AG20443 (cell line): ENCODE results near the gene KCNK15.

Experiments used
- DNase-seq: peaks from one replicate; pipeline ENCODE4 v3.0.0; 2012; ENCODE audit warnings: low spot score, mixed read lengths

The KCNK15 gene

GRCh38 chr20:44715499-44716308, 30.0 kb upstream of the KCNK15 start:
- no peak for DNase-seq

DNA sequence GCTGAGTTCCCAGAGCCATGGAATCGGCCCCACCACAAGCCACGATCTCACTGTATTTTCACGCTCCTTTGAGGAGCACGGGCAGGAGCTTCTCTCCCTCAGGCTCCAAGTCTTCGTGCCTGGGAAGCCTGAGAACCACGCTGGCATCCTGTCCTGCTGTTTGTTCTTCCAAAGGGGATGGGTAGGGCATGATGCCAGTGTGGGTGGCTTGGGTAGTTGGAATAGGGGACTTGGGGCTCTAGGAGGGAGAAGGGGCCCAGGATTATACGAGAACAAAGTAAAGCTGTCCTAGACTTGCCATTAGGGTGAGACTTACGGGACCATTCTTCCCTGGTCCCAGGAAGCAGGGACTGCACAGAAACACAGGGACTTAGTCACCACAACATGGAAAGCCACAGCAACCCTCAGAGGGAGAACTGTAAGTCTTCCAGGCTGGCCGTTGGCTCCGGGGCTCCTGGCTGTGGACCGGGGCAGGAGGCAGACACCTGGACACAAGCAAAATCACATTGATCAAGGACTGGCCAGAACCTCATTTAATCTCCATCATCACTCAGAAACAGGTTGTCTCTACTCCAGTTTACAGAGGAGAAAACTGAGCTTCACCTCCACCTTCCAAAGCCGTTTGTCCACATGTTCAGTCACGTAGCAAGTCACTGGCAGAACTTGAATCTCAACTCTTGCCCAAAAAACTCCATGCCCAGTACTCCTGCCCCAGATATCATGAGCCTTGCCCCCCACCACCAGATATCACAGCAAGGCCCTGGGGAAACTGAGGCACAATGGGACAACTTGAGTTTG, 29.2 kb upstream of the KCNK15 start:
- DNase-seq: peak; percentile 35

DNA sequence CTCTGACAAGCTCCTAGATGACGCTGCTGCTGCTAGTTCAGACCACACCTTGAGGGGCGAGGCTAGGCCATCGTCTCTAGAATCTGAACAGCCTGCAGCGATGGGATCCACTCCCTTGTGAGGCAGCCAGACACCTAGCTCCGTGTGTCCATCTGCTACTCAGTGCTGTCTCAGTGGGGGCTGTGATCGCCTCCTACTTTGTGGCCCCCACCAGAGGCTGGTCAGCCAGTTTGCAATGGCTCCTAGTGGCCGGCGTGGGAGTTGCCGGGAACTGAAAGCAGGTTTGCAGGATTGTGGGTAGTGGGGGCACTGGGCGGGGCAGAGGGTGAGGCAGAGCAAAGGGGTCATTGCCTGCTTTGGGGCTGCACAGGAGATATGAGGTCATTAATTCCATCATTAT, 27.7 kb upstream of the KCNK15 start:
- peak; percentile 39 for DNase-seq

DNA sequence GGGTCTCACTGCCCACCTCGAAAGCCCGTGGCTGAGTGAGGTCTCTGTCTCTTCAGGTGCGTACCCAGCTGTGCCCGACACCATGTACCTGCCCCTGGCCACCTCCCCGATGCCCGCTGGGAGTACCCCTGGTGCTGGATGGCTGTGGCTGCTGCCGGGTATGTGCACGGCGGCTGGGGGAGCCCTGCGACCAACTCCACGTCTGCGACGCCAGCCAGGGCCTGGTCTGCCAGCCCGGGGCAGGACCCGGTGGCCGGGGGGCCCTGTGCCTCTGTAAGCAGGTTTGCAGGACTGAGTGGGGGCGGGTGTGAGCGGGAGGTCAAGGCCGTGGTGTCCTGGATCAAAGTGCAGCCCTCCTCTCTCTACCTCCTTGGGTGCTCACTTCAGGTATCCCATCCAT, 25.8 kb upstream of the KCNK15 start:
- no peak for DNase-seq

GRCh38 chr20:44720621-44720996, 25.1 kb upstream of the KCNK15 start:
- DNase-seq: peak; percentile 73

GRCh38 chr20:44720997-44721784, 24.5 kb upstream of the KCNK15 start:
- DNase-seq: peak; percentile 48

DNA sequence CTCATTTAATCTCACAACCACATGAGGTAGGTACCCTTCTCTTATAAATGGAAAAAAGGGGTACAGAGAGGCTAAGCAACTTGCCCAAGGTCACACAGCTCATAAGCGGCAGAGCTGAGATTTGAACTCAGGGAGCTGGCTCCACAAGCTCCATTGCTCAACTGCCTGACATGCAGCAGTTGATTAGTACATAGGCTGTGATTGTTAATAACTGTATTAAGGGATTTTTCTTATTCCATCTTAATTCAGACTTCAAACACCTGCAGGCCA, 23.9 kb upstream of the KCNK15 start:
- DNase-seq: no peak

GRCh38 chr20:44722990-44723389, 22.7 kb upstream of the KCNK15 start:
- DNase-seq: no peak

DNA sequence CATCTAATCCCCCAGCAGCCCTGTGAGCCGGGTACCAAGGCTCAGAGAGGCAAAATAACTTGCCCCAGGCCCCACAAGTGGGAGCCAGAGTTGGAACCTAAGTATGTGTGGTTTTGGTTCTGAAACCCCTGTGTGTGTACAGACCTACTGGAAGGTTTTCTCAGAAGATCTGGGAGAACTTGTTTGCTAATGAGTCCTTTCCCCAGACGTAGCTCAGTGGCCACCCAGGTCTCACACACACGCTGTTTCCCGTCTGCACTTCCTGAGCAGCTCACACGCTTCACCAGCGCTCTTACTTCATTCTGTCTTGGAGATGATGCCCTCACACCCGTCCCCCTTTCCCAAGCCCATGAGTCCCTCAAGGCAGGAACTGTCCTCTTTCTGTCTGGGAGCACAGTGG, 22.3 kb upstream of the KCNK15 start:
- DNase-seq: no peak

GRCh38 chr20:44723798-44724362, 21.8 kb upstream of the KCNK15 start:
- no peak for DNase-seq

DNA sequence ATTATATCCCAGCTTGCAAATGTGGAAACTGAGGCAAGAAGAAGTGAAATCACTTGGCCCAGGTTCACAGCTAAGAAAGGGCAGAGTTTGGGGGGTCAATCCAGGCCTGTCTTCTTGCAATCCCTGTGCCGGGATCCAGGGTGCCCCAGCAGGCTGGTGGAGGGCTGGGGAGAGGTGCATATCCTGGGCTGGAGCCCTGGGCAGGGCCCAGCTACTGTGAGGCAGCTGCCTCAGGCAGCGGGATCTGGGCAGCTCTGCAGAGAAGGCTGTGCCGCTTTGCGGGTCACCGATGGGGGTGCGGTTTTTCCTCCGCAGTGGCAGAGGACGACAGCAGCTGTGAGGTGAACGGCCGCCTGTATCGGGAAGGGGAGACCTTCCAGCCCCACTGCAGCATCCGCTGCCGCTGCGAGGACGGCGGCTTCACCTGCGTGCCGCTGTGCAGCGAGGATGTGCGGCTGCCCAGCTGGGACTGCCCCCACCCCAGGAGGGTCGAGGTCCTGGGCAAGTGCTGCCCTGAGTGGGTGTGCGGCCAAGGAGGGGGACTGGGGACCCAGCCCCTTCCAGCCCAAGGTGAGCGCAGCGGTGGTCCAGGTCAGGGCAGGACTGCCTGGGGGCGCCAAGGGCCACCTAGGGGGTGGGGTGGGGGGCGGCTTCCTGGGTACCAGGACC, 21.1 kb upstream of the KCNK15 start:
- DNase-seq: no peak

DNA sequence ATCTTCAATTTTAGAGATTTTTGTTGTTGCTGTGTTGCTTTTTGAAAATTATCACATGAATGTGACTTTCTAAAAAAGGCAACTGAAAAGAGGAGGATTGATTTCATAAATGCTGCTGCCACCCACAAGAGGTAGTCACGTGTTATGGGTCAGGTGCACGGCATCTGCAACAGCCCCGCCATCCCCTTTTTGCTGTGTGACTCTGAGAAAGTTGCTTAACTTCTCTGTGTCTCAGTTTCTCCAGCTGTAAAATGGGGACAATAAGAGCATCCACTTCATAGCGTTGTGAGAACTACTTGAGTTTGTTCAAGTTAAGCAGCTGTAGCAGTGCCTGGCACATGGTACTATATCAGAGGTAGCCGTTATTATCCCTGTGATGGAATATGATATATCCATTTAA, 19.8 kb upstream of the KCNK15 start:
- no peak for DNase-seq

DNA sequence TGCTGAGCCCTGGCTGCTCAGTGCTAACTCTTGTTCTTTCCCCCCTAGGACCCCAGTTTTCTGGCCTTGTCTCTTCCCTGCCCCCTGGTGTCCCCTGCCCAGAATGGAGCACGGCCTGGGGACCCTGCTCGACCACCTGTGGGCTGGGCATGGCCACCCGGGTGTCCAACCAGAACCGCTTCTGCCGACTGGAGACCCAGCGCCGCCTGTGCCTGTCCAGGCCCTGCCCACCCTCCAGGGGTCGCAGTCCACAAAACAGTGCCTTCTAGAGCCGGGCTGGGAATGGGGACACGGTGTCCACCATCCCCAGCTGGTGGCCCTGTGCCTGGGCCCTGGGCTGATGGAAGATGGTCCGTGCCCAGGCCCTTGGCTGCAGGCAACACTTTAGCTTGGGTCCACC, 18.6 kb upstream of the KCNK15 start:
- DNase-seq: no peak

DNA sequence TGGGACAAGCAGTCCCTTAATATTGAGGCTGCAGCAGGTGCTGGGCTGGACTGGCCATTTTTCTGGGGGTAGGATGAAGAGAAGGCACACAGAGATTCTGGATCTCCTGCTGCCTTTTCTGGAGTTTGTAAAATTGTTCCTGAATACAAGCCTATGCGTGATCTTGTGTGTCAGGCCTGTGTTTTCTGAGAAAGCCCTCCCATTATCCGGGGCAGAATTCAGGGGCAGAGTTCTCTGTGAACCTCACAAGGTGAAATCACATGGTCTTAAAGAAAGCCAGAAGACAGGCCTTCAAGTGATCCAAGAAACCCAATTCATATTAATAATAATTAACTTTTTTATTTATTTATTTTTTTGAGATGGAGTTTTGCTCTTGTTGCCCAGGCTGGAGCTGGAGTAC, 18.0 kb upstream of the KCNK15 start:
- no peak for DNase-seq

GRCh38 chr20:44728801-44729443, 16.7 kb upstream of the KCNK15 start:
- peak; percentile 90 for DNase-seq

DNA sequence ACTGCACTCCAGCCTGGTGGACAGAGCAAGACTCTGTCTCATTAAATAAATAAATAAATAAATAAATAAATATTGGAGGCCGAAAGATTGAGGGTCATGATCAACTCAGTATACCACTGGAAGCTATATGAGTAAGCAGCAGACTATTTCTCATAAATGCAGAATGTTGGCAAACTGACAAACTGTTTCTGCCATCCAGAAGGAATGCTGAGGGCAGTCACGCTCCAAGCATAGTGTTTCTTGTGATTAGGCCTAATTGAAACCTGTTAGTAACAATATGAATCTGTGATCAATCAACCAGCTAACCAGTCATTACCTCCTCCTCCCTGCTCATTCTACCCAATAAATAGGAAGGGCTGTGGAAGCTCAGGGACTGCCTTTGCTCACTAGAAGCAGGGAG, 15.2 kb upstream of the KCNK15 start:
- DNase-seq: no peak

GRCh38 chr20:44731657-44732056, 14.0 kb upstream of the KCNK15 start:
- DNase-seq: no peak

GRCh38 chr20:44732327-44732726, 13.3 kb upstream of the KCNK15 start:
- DNase-seq: no peak

DNA sequence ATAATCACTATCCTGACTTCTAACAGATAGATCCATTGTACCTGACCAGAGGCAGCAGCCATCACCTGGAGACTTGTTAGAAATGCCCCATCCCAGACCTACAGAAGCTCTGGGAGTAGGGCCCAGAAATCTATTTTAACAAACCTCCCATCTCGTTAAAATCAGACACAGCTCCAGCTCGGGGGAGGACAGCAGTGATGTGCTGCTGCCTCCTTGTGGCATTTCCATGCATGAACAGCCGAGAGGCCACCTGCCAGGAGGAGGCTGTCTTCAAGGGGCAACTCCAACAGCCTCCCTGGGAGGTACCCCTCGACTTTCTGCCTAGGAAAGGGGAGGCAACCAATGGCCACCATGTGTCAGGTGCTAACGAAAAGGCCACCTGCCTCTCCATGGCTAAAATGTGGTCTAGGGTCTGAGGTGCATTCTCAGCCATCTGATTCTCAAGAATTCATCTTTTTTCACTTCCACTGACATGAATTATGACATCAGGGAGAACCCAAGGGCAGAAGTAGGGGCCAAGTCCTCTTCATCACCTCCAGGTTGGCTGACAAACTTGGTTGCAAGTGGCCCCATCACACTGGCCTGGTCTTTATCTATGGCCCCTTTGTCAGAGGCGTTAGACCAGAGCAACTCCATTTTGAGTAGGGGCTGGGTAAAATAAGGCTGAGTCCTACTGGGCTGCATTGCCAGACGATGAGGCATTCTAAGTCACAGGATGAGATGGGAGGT, 12.2 kb upstream of the KCNK15 start:
- DNase-seq: peak; percentile 76

DNA sequence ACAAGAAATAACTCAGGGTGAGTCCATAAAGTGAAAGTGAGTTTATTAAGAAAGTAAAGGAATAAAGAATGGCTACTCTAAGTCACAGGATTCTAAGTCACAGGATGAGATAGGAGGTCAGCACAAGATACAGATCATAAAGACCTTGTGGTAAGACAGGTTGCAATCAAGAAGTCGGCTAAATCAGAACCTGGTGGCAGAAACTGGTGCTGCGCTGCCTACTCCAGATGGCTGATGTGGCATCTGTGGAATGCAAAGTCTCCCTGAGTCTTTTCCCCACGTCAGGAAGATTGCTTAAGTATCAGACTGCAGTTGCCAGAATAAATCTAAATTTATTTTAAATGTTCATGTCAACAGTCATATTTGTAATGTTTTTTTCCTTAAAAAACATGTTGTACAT, 10.7 kb upstream of the KCNK15 start:
- DNase-seq: peak; percentile 78

DNA sequence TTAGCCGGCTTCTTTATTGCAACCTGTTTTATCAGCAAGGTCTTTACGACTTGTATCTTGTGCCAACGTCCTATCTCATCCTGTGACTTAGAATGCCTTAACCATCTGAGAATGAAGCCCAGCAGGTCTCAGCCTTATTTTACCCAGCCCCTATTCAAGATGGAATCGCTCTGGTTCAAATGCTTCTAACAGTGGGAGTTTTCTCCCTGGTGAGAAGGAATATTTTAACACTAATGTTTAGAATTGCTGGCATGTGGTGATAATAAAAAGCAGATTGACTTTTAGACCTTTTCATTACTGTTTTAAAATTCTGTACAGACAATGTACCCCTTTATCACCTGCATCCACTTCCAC, 9.9 kb upstream of the KCNK15 start:
- DNase-seq: no peak
